NCI-H748 (cell line): ENCODE data around the gene DGKB.

Source experiments
- DNase-seq: peaks from one replicate; lab custom pipeline; 2025; ENCODE audit not compliant: unreplicated experiment; lab: John Stamatoyannopoulos, UW

The DGKB gene

DNA sequence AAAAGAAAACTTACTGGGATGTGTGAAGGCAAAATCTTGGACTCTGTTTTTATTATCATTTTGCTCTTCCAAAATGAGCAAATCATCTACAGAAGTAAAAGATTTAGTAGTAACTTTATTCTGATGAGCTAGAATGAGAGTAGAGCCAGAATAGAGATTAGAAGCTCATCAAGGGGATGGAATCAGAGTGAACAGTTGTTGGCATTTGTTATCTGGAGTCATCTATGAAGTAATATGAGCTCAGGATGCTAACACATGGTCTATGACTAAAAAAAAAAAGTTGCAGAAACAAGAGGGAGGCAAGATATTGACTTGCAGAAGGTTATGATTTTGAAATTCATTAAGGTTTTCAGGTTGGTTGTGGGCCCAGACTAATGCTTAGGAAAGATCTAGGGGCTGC lies 504.0 kb downstream of the DGKB start:
- no peak for DNase-seq

DNA sequence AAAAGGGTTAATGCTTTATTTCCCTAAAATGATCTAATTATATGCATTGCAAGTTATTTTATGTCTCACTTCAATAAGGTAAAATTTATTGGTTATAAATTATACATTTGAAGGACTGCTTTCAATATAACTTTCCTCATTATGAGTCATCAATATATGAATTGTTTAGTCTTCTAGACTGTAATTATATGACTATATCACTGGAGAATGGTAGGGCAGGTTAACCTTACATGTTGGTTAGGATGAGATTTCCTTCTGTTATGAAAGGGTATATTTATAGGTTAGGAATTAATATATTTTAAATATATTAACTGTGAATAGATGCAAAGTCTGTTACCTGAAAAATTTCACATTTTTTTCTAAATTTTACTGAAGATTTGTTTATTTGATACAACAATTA lies 506.7 kb downstream of the DGKB start:
- DNase-seq, result no peak

DNA sequence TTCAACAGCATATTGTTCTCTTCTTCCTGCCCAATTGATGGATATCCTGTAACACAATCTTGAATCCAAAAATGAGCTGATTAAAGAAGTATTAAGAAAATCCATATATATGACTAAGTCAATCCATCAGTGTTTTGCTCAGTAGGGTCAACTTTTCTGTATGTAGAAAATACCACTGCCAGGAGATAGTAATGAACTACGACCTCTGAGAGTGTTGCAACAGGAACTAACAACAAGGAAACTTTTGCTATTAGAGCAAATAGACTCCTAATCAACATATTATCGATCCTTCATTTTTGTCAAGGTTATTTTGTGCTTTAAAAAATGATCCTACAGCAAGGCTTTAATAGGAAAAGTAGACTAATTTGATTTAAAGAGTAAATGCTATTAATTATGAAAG lies 507.8 kb downstream of the DGKB start:
- no peak for DNase-seq

DNA sequence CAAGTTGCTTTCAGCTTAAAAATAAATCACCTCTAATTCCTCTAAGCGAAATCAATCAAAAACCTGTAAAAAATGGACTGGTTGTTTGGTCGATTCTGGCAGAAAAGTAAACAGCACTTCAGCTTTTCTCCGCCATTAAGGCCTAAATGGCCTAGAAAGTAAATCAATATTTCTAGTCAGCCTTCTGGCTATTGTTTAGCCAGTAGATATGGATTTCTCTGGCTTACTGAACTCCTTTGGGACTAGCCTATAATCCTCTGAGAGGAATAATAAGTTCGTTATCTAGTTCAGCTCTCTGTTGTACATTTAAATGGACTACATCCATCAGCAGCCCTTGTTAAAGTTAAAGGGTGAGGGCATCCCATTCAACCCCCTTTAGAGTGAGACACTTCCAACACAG lies 513.0 kb downstream of the DGKB start:
- DNase-seq, result peak; percentile 94

DNA sequence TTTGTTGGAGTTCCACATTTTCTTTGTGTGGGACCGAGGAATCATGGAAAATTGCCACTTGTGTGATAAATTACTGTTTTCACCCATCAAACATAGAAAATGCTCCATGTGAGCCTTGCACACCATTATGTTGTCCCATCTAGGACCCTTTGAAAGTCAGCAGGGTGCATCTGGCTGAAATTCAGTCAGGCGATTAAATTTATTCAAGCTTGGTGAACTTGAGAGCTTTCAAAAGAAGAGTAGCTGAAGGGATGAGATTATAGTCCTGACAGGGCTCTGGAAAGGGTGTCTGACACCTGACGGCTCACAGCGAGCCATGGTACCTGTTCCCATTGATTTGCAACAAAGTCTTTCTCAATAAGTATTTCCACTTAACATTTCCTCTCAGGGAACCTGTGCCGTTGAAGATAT lies 513.4 kb downstream of the DGKB start:
- DNase-seq, result peak; percentile 98

DNA sequence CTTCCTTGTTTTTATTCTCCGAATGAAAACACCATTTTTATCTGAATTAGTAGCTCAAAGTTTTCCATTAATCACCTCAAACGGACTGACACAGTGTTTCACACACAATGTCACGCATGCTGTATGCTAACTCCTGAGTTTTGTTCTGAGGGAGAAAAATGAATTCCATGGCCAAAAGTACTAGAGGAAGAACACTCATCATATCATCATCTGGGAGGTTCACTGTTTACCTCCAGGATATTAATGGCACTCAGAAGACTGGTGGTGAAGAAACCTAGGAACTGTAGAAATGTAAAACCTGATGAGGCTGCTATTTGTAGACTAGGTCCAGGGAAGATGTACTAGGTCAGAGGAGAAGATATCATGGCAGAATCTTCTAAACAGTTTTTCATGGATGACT lies 517.5 kb downstream of the DGKB start:
- DNase-seq, result no peak

DNA sequence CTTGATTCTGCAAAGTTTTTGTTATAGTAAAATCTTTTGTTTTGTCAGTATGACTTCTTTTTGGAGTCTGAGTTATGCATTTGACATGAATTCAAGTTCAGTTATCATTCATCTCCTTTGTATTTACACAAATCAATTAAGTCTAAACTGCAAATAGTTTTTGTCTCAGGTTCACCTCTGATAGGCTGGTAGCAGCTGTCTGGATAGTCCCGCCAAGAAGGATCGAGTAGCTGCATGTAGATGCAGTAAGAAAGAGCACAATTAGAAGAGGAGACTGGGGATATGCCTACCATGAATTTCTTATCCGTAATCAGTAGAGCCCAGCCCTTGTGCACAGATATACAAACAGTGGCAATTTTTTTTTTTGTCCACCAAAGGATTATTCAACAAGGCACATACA lies 520.6 kb downstream of the DGKB start:
- peak; percentile 38 for DNase-seq

DNA sequence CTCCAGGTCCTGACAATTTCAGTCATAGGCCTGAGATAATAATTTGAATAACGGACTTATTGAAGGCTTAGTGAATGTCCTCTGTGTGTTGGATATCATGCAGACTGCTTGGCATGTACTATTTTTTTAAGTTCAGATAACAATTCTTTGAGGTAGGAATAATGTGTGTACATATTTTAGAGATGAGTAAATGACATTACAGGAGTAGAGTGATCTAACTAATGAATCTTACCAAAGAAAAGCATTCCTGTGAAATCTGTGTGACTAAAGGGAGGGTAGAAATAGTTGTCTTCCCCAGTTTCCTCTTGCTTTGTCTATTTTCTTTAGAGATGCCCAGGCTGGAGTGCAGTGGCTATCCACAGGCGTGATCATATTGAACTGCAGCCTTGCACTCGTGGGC lies 521.2 kb downstream of the DGKB start:
- no peak for DNase-seq

DNA sequence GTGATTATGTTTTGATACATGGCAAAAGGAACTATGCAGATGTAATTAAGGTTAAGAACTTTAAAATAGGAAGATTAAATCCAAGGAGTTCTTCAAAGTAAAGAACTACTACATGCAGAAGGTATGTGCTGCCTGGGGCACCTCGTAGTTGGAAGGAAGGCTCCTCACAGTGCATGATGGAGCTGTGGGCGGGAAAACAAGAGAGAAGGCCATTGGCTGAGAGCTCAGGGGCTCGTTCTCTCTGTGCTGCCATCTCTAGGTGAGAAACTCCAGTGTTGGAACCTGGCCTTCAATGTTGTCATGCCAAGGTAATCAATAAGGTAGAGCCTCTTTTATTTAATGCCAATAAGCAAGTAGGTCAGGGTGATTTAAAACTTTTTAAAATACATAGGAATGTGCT lies 521.7 kb downstream of the DGKB start:
- no peak for DNase-seq

DNA sequence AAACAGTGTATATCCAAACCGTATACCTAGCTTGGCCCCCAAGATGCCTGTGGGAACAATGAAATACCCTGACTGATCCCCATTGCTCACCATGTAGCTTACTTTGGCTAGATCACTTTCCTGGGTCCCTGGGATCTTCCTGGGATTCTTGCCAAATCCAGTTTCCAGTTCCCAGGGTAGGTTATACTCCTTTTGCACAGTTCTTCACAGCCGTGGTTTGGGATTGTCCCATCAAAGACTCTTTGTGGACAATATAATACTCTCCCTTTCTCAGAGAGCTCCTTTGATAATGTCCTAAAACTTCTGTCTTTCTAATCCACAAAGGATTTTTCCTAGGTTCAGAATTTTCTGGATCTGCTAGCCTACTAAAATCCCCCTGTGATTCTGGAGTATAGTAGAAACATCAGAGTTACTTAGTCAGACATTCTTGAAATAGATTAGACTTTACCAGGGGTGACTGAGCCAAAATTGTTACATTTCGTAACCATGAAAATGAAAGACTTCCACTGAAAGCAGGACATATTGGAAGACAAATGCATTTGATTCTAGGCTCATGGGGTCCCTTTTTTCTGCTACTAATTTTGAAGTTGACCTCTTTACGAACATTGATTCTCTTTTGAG lies 524.8 kb downstream of the DGKB start:
- DNase-seq, result no peak

DNA sequence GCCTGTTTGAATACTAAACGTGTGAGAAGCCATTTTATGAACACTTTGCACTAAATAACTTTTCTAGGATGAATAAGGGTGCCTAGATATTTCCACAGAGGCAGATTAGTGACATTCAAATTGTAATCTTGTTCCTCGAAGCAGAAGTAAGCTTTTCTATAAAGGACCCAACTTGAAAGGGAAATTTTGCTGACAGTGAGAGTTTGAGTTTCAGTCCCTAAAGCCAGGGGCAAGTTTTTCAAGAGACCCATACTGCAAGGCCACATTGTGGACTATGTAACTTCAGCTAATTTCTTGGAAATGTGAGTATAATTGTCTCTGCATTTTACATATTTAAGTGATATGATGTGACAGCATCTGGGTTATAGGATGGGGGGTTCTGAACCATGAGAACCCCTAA lies 525.8 kb downstream of the DGKB start:
- no peak for DNase-seq

DNA sequence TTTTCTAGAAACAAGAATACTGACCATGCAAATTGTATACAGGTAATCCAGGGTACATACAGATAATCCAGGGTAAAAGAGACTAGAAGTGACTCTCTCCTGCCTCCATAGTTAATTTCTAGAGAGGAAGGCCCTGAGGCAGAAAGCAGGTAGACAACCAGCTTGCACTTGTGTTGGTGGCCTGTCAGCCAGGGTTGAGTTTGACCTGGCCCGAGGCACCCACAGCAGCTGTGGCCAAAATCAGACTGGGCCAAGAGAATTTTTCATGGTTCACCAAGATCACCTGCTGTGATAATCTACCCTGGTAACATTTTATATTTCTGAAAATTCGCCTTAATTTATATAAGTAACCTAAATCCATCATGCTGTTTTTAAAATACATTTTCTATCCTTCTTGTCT lies 526.6 kb downstream of the DGKB start:
- DNase-seq, result no peak

DNA sequence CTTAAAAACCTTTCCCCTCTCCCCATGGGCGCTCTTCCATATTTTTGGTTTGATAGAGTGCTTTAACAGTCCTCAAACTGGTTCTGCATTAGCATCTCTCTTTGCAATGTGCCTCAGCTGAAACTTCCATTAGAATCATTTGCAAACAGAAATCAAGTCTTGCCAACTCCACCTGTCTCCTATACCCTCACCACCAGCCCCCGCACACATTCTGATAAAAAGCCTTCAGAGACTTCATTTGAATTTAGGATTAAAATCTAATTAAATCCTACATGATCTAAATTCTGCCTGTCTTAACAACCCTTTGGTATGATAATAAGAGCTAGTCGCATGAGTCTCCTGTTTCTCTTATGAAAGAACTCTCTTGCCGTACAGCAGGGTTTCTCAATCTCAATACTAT lies 528.2 kb downstream of the DGKB start:
- DNase-seq, result no peak

DNA sequence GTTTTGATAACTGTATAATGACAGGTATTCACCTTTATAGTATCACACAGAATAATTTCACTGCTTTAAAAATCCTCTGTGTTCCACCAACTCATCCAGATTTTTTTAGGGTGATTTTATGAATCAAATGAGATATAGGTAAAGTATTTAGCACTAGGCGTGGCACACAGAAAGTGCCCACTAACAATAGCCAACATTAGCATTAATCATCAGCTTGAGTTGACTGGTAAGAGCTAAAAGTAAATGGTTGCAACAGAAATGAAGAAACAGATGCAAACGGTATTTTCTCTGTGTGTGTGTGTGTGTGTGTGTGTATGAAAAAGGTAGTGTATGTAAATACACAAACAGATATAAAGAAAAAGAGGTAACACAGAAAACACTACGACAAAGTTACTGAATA lies 534.3 kb downstream of the DGKB start:
- DNase-seq, result no peak

DNA sequence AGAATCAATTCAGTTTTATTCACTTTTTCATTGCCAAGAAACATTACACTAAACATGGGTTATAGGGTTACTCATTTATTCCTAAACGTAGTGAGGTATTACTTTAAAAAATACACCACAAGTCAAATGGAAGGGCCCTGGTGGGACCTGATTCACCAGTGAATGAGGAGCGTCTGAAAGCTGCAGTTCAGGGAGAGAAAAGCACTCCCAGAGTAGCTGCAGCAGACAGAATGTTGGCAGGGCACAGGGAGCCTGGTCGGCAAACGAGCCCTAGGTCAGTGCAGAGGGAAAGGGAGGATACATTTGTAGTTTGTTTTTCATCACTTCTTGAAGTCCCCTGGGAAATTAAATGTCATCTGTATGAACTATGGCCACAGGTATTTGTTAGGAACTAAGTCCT lies 551.4 kb downstream of the DGKB start:
- DNase-seq, result no peak

DNA sequence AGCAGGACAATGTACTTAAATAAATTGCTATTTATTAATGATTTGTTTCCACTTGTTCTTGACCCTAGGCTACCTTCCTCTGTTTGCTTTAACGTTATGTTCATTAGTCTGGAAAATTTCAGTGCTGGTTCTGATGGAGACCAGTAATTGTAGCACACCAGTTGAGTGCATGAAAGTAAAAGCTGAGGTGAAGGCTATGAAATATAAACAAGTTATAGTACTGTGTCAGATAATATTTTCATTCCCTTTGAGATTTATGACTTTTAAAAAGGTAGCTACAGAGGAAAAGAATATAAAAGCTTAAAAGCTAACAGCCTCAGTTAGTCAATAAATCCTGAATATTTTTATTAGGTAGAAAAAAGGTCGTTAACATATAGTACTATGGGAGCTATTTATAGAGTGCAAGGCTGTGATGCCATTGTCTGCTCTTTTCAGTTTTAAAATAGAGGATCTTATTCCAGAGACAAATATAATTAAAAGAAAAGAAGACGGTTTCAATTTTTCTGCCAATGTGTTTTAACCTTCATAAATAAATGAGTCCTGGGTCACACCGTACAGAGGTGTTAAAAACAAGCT lies 561.3 kb downstream of the DGKB start:
- DNase-seq, result peak; percentile 55

DNA sequence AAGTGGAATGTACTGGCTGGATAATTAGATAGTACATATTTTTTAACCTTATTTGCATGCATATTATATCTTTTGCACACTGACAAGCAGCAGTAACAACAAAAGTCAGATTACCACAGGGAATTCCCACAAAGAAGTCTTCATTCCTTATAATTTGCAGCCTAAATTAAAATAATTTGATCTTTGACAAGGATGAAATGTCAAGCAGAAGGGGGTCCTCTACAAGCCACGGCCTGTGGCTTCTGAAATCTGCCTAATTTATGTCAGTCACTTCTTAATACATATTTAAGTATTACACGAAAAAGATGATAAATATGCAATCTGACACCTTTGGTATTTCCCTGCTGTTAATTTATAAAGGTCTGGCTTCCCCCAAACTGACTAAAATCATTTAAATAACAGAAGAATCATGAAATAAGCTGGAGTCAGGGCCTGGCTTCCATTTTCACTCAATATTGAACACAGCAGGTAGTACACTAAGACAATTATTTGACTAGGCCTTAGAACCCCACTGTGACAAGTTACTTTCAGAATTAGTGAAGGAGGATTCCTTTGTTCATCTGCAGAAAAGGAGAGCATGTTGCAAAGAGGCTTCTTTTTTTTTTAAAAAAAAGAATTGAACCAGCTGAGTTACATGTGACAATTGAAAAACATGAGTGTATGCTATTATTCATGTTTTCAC lies 562.0 kb downstream of the DGKB start:
- peak; percentile 52 for DNase-seq

DNA sequence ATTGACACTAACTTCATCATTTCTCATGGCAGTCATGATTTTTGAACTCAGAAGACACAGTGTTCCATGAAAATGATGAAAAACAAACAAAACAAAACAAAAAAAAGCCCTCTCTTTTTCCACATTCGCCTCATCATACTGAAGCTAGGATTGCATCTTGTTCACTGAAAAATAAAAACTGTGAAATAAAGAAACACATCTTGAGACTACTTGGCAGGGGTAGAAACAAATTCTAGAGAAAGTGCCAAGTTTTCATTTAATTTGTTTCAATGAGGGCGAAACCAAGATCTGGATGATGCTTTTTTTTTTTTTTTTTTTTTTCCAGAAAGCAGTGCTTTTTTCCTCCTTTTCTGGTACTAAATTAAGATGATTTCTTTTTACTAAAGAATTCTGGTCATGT lies 562.7 kb downstream of the DGKB start:
- no peak for DNase-seq

DNA sequence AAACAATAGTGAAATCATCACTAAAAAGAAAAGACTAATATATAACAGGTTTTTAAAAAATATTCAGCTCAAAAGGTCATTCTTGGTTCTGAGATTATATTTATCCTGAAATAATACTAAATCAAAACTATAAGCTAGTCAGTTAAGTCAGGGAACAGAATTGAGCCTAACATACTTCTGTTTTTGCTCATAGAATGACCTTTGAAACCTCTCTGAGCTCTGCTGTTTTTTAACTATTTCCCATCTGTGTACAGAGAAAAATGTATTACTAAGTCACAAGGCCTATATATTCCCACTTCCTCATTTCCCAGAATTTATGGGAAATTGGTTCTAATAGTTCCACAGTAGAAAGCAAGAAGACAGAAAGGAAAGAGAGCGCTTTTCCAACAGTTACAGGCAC lies 566.3 kb downstream of the DGKB start:
- no peak for DNase-seq

DNA sequence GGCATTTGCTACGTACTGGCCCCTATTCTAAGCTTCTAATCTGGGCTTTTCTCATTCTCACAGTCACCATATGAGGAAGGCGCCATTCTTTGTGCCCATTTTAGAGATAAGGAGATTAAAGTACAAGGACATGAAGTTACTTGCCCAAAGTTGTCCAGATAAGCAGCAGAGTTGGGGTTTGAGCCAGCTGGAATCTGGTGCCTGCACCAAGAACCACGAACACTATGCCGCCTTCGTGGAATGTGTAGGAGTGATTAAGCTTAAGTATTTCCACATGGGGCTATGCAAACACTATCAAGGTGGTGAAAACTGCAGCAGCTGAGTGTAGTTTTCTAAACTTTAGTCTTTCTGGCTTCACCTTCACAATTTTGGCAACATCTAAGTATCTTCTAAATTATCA lies 570.4 kb downstream of the DGKB start:
- no peak for DNase-seq

DNA sequence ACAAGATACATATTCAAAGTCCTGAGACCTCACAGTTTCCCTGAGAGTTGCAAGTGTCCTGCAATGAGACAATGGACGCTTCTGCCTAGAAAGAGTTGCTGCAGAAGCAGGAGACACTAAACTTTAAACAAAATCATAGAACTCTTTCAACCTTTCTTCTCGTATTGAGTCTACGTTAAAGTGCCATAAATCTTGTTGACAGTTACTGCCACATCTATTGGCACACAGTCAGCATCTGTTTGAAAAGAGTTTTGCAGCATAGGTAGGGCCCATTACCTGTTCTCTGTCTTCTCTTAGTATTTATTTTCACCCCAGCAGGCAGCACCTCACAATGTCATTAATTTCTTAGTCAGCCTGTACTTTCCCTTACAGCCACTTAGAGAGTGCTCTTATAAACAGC lies 577.8 kb downstream of the DGKB start:
- no peak for DNase-seq

DNA sequence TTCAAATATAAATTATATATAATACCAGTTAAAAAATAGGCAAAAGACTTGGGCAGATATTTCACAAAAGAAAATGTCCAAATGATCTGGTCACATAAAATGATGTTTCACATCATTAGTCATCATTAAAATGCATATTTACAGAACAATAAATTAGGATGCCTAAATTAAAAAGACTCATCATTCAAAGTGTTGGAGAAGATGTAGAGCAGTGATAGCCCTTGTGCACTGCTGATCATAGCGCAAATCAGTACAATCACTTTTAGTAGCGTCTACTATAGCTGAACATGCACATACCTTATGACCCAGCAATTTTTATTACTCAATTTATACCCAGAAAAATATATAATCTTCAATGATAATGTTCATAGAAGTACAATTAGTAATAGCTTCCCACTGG lies 579.8 kb downstream of the DGKB start:
- DNase-seq, result no peak

DNA sequence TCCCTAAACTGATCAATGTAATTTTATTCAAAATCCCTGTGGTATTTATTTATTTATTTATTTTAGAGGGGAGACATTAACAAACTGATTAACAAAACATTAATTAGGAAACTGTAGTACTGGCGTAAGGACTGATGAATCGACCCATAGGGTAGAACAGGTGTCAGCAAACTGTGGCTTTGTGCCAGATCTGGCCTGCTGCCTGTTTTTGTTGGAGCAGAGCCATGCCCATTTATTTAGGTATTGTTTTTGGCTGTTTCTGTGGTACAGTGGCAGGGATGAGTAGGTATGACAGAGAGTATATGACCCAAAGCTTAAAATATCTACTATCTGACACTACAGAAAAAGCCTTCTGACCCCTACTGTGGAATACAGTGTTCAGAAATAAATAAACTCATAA lies 580.6 kb downstream of the DGKB start:
- DNase-seq, result peak; percentile 86
